Activated naive CD8-positive, alpha-beta T cell (primary cell): ENCODE data around the gene PARVB.

Experiments used
- H3K27ac Mint-ChIP-seq: one replicate; pipeline ENCODE4 v1.8.0; 2021; ENCODE audit warnings: mixed read lengths
- H3K27me3 Mint-ChIP-seq: one replicate; pipeline ENCODE4 v1.8.0; 2021; ENCODE audit warnings: mixed read lengths
- H3K36me3 Mint-ChIP-seq: one replicate; pipeline ENCODE4 v1.8.0; 2021; ENCODE audit warnings: mixed read lengths
- H3K4me1 Mint-ChIP-seq: one replicate; pipeline ENCODE4 v1.8.0; 2021; ENCODE audit warnings: low read depth, mixed read lengths
- H3K4me3 Mint-ChIP-seq: one replicate; pipeline ENCODE4 v1.8.0; 2021; ENCODE audit warnings: mild to moderate bottlenecking, mixed read lengths
- H3K9me3 Mint-ChIP-seq: one replicate; pipeline ENCODE4 v1.8.0; 2021; ENCODE audit warnings: low read depth, mixed read lengths

The PARVB gene

GRCh38 chr22:44212936-44213335 is 188.8 kb downstream of the PARVB start:
- H3K27me3 Mint-ChIP-seq, result no peaks in the 10 kb centered on the region
- H3K27ac Mint-ChIP-seq, result no peak overlapping the region
- H3K4me3 Mint-ChIP-seq, result no peak overlapping the region
- peaks cover 4% of the 10 kb centered on the region for H3K4me1 Mint-ChIP-seq
- peaks cover 12% of the 10 kb centered on the region for H3K9me3 Mint-ChIP-seq
- H3K36me3 Mint-ChIP-seq, result peaks cover 17% of the 10 kb centered on the region

- Mint-ChIP-seq H3K4me3 (no peak overlapping the region), H3K4me1 (no peaks in the 10 kb centered on the region), H3K27me3 (no peaks in the 10 kb centered on the region), H3K27ac (no peak overlapping the region), H3K9me3 (peaks cover 12% of the 10 kb centered on the region), H3K36me3 (peaks cover 17% of the 10 kb centered on the region)
Observed at GRCh38 chr22:44213489-44214043, 189.5 kb downstream of the PARVB start.

- H3K36me3 Mint-ChIP-seq, result peaks cover 14% of the 10 kb centered on the region
- no peak overlapping the region for H3K27ac Mint-ChIP-seq
- no peaks in the 10 kb centered on the region for H3K27me3 Mint-ChIP-seq
- peaks cover 12% of the 10 kb centered on the region for H3K9me3 Mint-ChIP-seq
- H3K4me1 Mint-ChIP-seq, result no peaks in the 10 kb centered on the region
- no peak overlapping the region for H3K4me3 Mint-ChIP-seq
Observed at GRCh38 chr22:44214187-44214586, 190.1 kb downstream of the PARVB start.

- Mint-ChIP-seq H3K27me3 (no peaks in the 10 kb centered on the region), H3K9me3 (peaks cover 7% of the 10 kb centered on the region), H3K27ac (no peak overlapping the region), H3K4me1 (no peaks in the 10 kb centered on the region), H3K36me3 (peaks cover 10% of the 10 kb centered on the region), H3K4me3 (no peak overlapping the region)
Observed at GRCh38 chr22:44214764-44215163, 190.7 kb downstream of the PARVB start.

GRCh38 chr22:44215287-44215686 is 191.2 kb downstream of the PARVB start:
- Mint-ChIP-seq H3K27me3 (no peaks in the 10 kb centered on the region), H3K27ac (no peak overlapping the region), H3K4me3 (no peak overlapping the region), H3K9me3 (peaks cover 4% of the 10 kb centered on the region), H3K36me3 (peaks cover 7% of the 10 kb centered on the region), H3K4me1 (no peaks in the 10 kb centered on the region)

GRCh38 chr22:44217346-44217745 is 193.2 kb downstream of the PARVB start:
- Mint-ChIP-seq H3K27ac (no peak overlapping the region), H3K4me1 (no peaks in the 10 kb centered on the region)

GRCh38 chr22:44218071-44218470 is 194.0 kb downstream of the PARVB start:
- no peaks in the 10 kb centered on the region for H3K9me3 Mint-ChIP-seq
- no peak overlapping the region for H3K27ac Mint-ChIP-seq
- no peak overlapping the region for H3K4me3 Mint-ChIP-seq
- no peaks in the 10 kb centered on the region for H3K4me1 Mint-ChIP-seq
- H3K36me3 Mint-ChIP-seq, result no peaks in the 10 kb centered on the region
- H3K27me3 Mint-ChIP-seq, result no peaks in the 10 kb centered on the region

More at GRCh38 chr22:44217346-44217745, 193.2 kb downstream of the PARVB start:
- Mint-ChIP-seq H3K27me3 (no peaks in the 10 kb centered on the region), H3K9me3 (no peaks in the 10 kb centered on the region), H3K4me3 (no peak overlapping the region), H3K36me3 (no peaks in the 10 kb centered on the region)

DNA sequence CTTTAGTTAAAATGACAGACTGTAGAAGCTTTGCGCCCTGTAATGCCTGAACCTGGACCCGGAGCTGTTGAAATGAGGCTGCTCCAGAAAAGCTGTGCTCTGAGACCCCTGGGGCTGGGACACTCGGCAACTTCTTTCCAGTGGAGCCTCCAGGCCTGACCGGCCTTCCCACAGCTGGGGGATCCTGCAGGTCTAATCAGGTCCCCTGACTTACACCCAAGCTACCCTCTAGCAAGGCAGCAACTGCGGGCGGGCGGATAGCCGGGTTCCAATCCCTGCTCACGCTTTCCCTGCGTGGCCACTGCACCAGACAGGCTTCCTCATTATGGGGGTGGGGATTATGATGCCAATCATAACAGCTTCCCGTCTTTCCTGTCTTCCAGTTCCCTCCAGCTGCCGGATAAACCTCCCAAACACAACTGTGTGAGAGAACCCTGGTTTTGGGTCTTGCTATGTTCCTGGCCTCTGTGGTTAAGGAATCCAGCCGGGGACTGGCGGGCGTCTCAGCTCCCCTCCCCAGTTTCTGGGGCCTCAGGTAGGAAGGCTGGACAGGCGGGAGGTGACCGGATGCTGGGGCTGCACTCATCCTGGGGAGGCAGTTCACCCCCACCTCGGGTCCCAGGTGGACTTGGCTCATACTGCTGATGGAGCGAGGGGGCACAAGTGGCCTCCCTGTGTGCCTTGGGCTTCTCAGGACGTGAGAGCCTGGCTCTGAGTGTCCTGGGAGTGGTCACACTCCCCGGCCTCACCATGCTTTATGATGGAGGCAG is 195.2 kb downstream of the PARVB start:
- Mint-ChIP-seq H3K27ac (no peak overlapping the region), H3K9me3 (no peaks in the 10 kb centered on the region), H3K36me3 (no peaks in the 10 kb centered on the region), H3K4me3 (no peak overlapping the region), H3K4me1 (no peaks in the 10 kb centered on the region), H3K27me3 (no peaks in the 10 kb centered on the region)

DNA sequence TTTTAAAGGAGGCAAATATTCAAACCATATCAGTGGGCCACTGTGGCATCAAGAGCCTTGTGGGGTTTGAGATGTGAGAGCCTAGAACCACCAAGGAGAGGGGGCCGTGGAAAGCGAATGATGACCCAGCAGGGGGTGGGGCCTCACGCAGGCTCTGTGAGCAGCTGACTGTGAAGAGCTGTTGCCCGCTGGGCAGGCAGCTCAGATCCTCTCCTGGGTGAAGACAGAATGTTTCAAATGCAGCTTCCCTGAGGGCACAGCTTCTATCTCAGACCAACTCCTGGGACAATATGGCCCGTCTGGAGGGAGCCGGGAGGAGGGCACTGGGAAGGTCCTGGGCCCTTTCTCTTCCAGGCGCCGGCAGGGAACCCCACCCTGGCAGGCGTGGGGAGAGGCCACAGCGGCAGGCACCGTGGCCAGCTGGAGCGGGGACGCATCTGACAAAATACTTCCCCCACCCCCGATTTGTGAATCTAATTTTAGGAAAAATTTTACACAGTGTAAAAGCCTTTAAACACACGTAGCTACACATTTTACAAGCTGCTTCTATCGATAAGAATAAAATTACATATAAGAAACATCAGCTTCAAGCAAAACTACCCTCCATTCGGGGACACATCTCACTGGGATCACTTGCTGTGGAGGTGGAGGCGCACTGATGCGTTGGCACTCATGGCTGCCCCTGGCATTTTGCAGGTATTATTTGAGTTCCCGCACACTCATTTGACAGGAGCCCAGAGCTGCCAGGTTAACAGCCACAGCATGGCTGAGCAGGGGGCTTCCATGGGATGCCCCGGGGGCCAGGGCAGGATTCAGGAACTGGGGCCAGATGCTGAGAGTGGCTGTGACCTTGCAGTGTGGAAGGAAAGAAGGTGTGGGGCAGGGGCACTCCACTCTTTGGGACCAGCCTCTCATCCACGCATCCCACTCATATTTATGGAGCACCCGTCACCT is 196.9 kb downstream of the PARVB start:
- no peaks in the 10 kb centered on the region for H3K4me1 Mint-ChIP-seq
- H3K4me3 Mint-ChIP-seq, result no peak overlapping the region
- H3K9me3 Mint-ChIP-seq, result no peaks in the 10 kb centered on the region
- no peaks in the 10 kb centered on the region for H3K36me3 Mint-ChIP-seq
- peaks cover 4% of the 10 kb centered on the region for H3K27me3 Mint-ChIP-seq
- no peak overlapping the region for H3K27ac Mint-ChIP-seq

DNA sequence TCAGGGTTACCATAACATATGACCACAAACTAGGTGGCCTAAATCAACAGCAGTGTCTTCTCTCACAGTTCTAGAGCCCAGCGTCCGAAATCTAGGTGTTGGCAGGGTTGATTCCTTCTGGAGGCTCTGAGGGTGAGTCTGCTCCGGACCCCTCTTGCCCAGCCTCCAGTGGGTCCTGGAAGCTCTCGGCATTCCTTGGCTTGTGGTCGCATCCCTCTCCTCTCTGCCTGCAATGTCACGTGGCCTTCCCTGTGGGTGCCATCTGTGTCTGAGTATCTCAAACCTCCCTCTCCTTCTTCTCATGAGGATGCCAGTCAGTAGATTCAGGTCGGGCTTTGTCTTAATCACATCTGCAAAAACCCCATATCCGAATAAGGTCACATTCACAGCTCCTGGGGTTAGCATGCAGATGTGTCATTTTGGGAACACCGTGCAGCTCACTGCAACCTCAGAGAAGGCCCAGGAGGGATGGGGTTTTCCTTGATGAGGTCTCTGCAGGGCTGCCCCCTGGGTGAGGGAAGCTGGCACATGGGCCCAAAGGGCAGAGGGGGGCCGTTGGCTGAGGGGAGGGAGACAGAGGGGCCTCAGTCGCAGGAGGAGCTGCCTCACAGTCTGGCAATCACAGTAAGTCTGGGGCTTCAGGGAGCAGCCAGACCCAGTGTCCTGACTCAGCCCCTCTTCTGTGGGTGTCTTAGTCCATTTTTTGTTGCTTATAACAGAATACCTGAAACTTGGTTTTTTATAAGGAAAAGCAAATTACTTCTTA is 197.8 kb downstream of the PARVB start:
- Mint-ChIP-seq H3K4me3 (no peak overlapping the region), H3K27ac (no peak overlapping the region), H3K27me3 (peaks cover 4% of the 10 kb centered on the region), H3K36me3 (peaks cover under 1% of the 10 kb centered on the region), H3K9me3 (peaks cover 1% of the 10 kb centered on the region), H3K4me1 (no peaks in the 10 kb centered on the region)
